Stimulated activated CD8-positive, alpha-beta memory T cell treated with anti-CD3 and anti-CD28 coated beads, Interleukin-2, amount 100 ng/mL, for 1 hour (primary cell): Measurements from ENCODE around the gene CD59.
"Not testable (repeated sequence)": the region's sequence is repeated elsewhere in the genome, so short reads cannot be mapped to it uniquely, and the experiment has no call there.

Experiments
- DNase-seq, 2 donors: peaks; one replicate each; pipeline ENCODE4 v3.0.0-alpha.2; 2020; ENCODE audit warnings: low read depth in 2 of 2

CD59 gene

DNA sequence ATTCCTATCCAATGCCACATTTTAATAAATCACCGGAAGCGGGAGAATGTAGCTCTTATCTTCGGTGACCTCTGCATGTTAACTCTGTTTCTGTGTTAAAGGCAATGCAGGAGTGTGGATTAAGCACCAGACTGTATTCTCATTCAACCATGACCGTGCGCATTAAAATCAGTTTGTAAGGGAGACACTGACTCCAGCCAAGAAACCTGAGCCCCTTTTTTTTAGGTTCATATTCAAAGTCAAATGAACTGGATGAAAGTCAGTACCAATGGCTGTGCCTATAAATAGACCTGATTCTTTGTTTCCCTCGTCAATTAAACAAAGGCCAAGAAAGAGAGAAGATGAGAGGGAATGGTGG is 67.8 kb downstream of the CD59 start:
- DNase-seq: no peak

DNA sequence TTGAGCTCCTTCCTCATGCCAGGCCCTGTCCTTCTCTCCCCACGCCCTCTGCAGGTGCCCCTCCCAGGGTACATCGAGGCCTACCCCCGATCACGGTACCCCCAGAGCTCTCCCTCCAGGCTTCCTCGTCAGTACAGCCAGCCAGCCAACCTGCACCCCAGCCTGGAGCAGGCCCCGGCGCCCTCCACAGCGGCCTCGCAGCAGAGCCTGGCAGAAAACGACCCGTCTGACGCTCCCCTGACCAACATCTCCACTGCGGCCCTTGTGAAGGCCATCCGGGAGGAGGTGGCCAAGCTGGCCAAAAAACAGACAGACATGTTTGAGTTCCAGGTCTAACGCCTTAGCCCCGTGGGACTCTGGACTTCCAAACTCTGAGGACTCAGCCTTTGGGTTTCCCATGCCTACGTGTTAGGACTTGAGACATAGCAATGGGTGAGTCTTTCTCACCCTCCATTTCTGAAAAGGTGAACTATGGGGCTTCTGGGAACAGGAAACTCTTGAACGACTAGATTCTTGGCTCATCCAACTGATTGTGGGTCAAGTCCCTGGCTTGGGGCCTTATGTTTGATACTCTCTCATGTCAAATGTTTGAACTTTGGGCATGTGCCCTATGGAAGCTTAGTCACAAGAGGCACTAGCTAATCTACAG is 68.3 kb downstream of the CD59 start:
- DNase-seq: no peak

DNA sequence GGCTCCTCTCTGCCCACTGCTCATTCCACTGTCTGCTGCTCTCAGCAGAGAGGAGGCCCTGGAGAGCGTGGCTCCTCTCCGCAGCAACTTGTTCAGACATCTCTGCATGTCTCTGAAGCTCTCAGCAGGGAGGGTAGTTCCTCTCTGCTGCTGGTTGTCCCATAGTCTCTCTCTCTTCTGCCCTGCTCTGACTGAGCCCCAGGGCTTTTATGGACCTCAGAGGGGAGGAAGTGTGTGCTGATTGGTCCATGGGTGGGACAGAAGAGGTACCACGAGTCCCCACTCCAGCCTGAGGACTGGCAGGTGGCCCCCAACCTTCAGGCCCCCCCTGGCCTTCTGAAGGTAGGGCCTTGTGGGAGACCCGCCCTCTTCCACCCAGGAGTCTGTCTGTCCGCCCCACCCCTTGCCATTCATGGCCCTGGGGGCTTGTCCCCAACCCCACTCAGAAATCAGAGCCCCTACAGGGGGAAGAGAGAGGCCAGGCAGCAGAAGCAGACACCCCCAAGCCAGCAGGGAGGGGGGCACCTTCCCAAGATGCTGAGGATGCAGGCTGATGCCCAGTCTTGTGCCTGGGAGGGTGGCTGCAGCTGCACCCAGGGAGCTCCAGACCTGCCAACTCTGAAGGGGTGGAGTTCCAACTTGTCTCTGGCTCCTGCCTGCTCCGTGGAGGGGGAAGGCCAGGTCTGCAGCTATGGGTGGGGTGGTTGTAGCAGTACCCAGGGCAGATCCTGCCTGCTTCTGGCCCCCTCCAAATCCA is 70.7 kb downstream of the CD59 start:
- DNase-seq: no peak

GRCh38 chr11:33664827-33665226 is 71.4 kb downstream of the CD59 start:
- DNase-seq: no peak

DNA sequence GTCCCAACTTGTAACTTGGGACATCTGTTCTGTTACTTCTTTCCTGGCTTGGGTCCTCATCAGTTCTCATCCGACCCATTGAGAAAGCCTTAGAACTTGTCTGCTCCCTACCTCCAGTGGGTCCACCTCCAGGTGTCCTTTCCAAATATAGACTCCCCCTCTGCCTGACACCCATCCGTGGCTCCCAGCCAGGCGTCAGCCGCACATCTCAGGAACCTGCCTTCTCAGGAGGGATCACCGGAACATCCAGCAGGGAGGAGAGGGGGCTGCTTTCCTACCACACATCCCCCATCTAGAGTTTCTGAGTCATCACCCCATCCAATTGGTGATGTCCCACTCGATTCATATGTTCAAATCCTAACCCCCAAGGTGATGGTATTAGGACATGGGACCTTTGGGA is 72.1 kb downstream of the CD59 start:
- DNase-seq: no peak

DNA sequence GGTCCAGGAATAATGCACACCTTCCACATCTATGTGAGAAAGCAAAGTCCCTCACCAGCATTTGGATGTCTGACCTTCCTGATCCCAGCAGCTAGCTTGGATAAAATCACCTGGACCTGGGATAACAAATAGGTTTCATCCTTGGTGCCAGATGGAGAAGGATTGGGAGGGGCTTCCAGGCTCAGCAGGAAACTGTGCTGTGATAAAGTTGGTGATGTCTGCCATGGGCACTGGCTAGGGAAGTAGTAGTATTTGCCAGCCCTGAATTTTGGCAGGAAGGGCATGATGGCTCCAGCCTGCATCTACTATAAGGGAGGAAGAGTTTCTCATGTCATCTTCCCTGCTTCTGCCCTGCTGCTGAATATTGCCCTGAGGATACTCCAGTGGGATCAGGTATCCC is 73.1 kb downstream of the CD59 start:
- no peak for DNase-seq

DNA sequence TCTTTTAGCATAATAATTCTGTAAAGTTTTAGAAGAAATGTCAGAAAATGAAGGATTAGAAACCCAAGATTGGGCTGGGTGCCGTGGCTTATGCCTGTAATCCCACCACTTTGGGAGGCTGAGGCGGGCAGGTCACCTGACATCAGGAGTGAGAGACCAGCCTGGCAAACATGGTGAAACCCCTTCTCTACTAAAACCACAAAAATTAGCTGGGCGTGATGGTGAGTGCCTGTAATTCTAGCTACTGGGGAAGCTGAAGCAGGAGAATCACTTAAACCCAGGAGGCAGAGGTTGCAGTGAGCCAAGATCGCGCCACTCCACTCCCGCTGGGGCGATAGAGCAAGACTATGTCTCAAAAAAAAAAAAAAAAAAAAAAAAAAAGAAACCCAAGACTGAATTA is 74.7 kb downstream of the CD59 start:
- DNase-seq: not testable (repeated sequence)

GRCh38 chr11:33660962-33661361 is 75.3 kb downstream of the CD59 start:
- DNase-seq: no peak

GRCh38 chr11:33659370-33660139 is 76.7 kb downstream of the CD59 start:
- DNase-seq: no peak

DNA sequence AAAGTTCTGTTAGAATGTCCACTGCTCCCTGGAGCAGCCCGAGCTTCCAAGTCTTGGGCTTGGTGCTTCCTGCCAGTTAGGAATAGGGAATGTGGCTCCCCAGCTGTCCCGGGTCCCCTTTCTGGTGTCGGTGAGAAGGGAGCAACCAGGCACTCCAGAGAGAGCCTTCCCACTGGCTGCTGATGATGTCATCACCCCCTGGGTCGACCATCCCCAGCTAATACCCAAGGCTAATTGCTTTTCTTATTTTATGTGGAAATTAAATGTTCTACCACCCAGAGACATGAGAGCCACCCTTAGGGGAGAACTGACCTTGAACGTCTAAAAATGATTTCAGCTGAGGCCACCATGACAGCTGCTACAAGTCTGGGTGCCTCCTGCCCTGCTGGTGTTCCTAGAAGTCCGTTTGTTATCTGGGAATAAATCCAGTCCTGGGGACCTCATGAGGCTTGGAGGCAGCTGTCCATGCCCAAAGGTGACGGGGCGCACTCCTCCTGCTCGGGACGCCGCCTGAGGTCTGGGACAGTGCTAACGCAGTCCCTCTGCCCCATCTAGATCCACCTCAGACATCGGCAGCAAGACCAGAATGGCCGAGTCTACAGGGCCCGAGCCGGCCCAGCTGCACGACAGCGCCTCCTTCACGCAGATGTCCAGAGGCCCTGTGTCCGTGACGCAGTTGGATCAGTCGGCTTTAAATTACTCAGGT is 77.9 kb downstream of the CD59 start:
- DNase-seq: no peak

GRCh38 chr11:33657757-33658156 is 78.5 kb downstream of the CD59 start:
- DNase-seq: no peak

- no peak for DNase-seq
Observed at GRCh38 chr11:33656768-33657167, 79.5 kb downstream of the CD59 start.

DNA sequence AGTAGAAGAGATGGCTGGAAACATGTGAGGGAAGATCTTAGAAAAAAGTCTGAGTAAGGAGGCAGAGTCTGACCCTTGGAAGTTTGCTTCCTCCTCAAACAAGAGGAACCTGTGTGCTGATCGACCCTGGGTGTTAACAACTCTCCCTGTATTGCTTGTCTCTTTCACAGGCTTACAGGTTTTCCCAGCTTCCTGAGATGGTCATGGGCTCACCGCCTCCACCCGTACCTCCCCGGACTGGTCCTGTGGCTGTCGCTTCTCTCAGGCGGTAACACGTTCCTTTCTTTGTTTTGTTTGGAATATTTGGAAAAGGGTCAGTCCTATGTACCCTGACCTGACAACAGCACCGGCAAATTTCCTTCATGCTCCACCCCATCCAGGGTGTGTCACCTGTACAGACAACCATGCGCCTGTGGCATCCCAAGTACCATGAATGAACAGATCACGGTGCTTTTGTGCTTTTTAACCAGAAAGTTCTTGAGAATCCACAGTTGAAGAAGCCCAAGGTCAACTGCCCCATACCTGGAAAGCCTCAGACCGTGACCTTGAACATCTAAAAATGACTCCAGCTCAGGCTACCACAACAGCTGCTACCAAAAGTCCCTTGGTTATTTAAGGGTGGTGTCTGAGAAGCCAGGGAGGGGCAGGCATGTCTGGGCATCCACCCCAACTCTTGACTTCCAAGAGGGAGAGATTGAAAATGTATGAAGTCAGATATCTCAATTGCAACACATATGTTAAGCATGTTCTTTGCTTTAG is 80.2 kb downstream of the CD59 start:
- DNase-seq: no peak

DNA sequence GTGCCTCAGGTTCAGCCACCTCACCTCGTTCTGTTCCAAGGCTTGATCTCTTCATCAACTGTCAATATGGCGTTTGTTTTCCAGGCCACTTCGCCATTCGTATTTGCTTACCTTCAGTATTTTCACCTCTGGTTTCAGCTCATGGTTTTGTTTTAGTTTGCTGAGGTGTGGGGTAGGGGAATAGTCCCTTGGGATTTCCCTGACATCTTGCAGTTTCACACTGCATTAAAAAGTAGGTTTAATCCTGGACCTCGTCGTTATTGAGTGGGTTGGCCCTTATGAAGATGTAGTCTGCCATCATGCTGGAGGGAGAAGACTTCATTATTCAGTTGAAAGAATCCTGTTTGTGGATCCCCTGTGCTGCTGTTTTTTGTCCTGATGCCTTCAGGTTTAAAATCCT is 81.6 kb downstream of the CD59 start:
- no peak for DNase-seq
